GM12878 (cell line): ENCODE measurements around the gene NOC4L. TPM values are rescaled to one million over a fixed set of nuclear protein-coding genes. Genes with fewer than 3 reads are reported as not detected.

Source experiments
- ATAC-seq: fragments of 200-7000 bp; cut with Tn5 transposase; 3 replicates; pipeline ENCODE4 v1.9.1; 2020; ENCODE audit warnings: mild to moderate bottlenecking, moderate library complexity
- BruUV-seq: library from RNA; stranded (reverse); fragments of 400-500 nt; replicated peaks from 2 replicates; lab custom pipeline; 2021; lab: Mats Ljungman, UMichigan
- CTCF ChIA-PET: fragments of 300-600 bp; sonication (Branson Sonifier 250); formaldehyde crosslinking; extraction: SDS; loops from one replicate; lab custom pipeline; 2021; ENCODE audit warnings: inconsistent platforms; lab: Yijun Ruan, JAX
- POLR2A ChIA-PET: fragments of 350-600 bp; formaldehyde crosslinking; extraction: SDS; loops from one replicate; lab custom pipeline; 2021; ENCODE audit warnings: inconsistent platforms; lab: Charles Lee
- RAD21 ChIA-PET: fragments of 300-600 bp; sonication (Branson Sonifier 250); formaldehyde crosslinking; loops from one replicate; lab custom pipeline; 2023; ENCODE audit warnings: antibody characterized with exemption; ENCODE audit not compliant: unreplicated experiment; lab: Charles Lee
- SMC1A ChIA-PET: fragments of 300-600 bp; sonication (Branson Sonifier 250); formaldehyde crosslinking; loops from one replicate; lab custom pipeline; 2023; ENCODE audit not compliant: unreplicated experiment, uncharacterized antibody; lab: Charles Lee
- DNase-seq: peaks from one replicate; pipeline ENCODE4 v3.0.0-alpha.2; 2011; ENCODE audit warnings: low read depth, low spot score
- FAIRE-seq: peaks from 3 replicates; lab custom pipeline; 2011; peaks lifted over from hg19 to GRCh38; lab: Jason Lieb, UNC
- H2AFZ ChIP-seq: 2 replicates; pipeline ENCODE4 v1.6.0; 2011; ENCODE audit warnings: low read depth, low read length, control low read depth; ENCODE audit not compliant: control insufficient read depth
- H3K27ac ChIP-seq: 2 replicates; pipeline ENCODE4 v1.5.1; 2011; ENCODE audit warnings: control low read depth; ENCODE audit not compliant: control insufficient read depth, insufficient read depth
- H3K27me3 ChIP-seq, 2 experiments: replicated peaks in 1 of 2; 2 replicates each; pipeline versions ENCODE4 v1.6.0 to v1.6.1; 2011; ENCODE audit warnings: low read length in 1 of 2; ENCODE audit not compliant: control insufficient read depth in 2 of 2, insufficient read depth in 2 of 2
- H3K36me3 ChIP-seq, 2 experiments: 2 replicates each; pipeline ENCODE4 v1.5.1; 2011; ENCODE audit warnings: low read length in 1 of 2; ENCODE audit not compliant: control insufficient read depth in 2 of 2, insufficient read depth in 2 of 2
- H3K4me1 ChIP-seq: 2 replicates; pipeline ENCODE4 v1.6.1; 2011; ENCODE audit warnings: mild to moderate bottlenecking, low read length, moderate library complexity, mixed read lengths; ENCODE audit not compliant: control insufficient read depth, insufficient read depth
- H3K4me2 ChIP-seq: 2 replicates; pipeline ENCODE4 v1.6.0; 2011; ENCODE audit warnings: control low read depth; ENCODE audit not compliant: control insufficient read depth, insufficient read depth
- H3K4me3 ChIP-seq: fragments of 200-600 bp; sonication (generic); 2 replicates; pipeline ENCODE4 v1.5.1; 2016
- H3K79me2 ChIP-seq: 2 replicates; pipeline ENCODE4 v1.6.0; 2011; ENCODE audit warnings: low read length; ENCODE audit not compliant: control insufficient read depth, insufficient read depth
- H3K9ac ChIP-seq: 2 replicates; pipeline ENCODE4 v1.8.0; 2011; ENCODE audit warnings: low read length, control low read depth, mixed read lengths; ENCODE audit not compliant: control insufficient read depth, insufficient read depth
- H3K9me3 ChIP-seq: replicated peaks from 3 replicates; pipeline ENCODE4 v1.5.1; 2011; ENCODE audit warnings: mild to moderate bottlenecking, low read length; ENCODE audit not compliant: control insufficient read depth, insufficient read depth
- H4K20me1 ChIP-seq: 2 replicates; pipeline ENCODE4 v1.6.0; 2011; ENCODE audit not compliant: control insufficient read depth, insufficient read depth
- BRCA1 ChIP-seq: IDR thresholded peaks from 2 replicates; pipeline ENCODE4 v1.6.1; 2011; ENCODE audit warnings: low read depth, low read length, improper control_type of control experiment
- CBX5 ChIP-seq: sonication (generic); IDR thresholded peaks from 2 replicates; pipeline ENCODE4 v1.6.1; 2016; ENCODE audit warnings: low read depth, moderate library complexity, mild to moderate bottlenecking, inconsistent platforms
- ESRRA ChIP-seq: IDR thresholded peaks from 2 replicates; pipeline ENCODE4 v1.6.1; 2012; ENCODE audit warnings: mild to moderate bottlenecking, low read length, improper control_type of control experiment
- MYC ChIP-seq: IDR thresholded peaks from 2 replicates; pipeline ENCODE4 v1.6.1; 2011; ENCODE audit warnings: mild to moderate bottlenecking, low read length, moderate library complexity, inconsistent platforms; ENCODE audit not compliant: insufficient read depth, insufficient replicate concordance, insufficient read length, severe bottlenecking
- NRF1 ChIP-seq: conservative IDR thresholded peaks from 2 replicates; pipeline ENCODE4 v1.6.1; 2011; ENCODE audit warnings: mild to moderate bottlenecking, low read depth, low read length, improper control_type of control experiment
- POLR2A ChIP-seq: IDR thresholded peaks from 2 replicates; pipeline ENCODE4 v1.6.1; 2011; ENCODE audit warnings: low read depth, mild to moderate bottlenecking, low read length
- POU2F2 ChIP-seq: IDR thresholded peaks from 3 replicates; pipeline ENCODE4 v1.6.1; 2011; ENCODE audit warnings: low read depth, mild to moderate bottlenecking, low read length, borderline replicate concordance
- RCOR1 ChIP-seq: conservative IDR thresholded peaks from 2 replicates; pipeline ENCODE4 v1.6.1; 2012; ENCODE audit warnings: low read depth, low read length, improper control_type of control experiment
- SMARCA5 ChIP-seq: fragments of 450-650 bp; IDR thresholded peaks from 2 replicates; pipeline ENCODE4 v1.6.1; 2017; ENCODE audit warnings: mild to moderate bottlenecking
- SMC3 ChIP-seq: IDR thresholded peaks from 2 replicates; pipeline ENCODE4 v1.6.1; 2011; ENCODE audit warnings: low read length, improper control_type of control experiment, borderline replicate concordance
- SP1 ChIP-seq: IDR thresholded peaks from one replicate; pipeline ENCODE4 v1.6.1; 2011; ENCODE audit warnings: low read depth, low read length
- ZBED1 ChIP-seq: IDR thresholded peaks from 2 replicates; pipeline ENCODE4 v1.6.1; 2016; ENCODE audit warnings: borderline replicate concordance
- ZNF207 ChIP-seq: fragments of 450-650 bp; IDR thresholded peaks from 2 replicates; pipeline ENCODE4 v1.6.1; 2014; ENCODE audit warnings: antibody characterized with exemption, mild to moderate bottlenecking, borderline replicate concordance
- WGBS: methylation state at CpG from one replicate; pipeline ENCODE4 v1.1.6; 2016; ENCODE audit warnings: low lambda C conversion rate; ENCODE audit not compliant: insufficient replicate concordance, insufficient coverage; ENCODE audit errors: missing lambda C conversion rate; 5-methylcytosine and 5-hydroxymethylcytosine counted together
- in situ Hi-C: fragments of 300-500 bp; cut with MboI; formaldehyde crosslinking; loops from 9 replicates; pipeline ENCODE4 v1.14.3; 2018; ENCODE audit warnings: mixed read lengths
- intact Hi-C: fragments of 100-400 bp; cut with micrococcal nuclease; formaldehyde crosslinking; loops from one replicate; pipeline ENCODE4 v1.14.2; 2022; ENCODE audit not compliant: unreplicated experiment
- polyA plus RNA-seq, 11 experiments: library from polyadenylated mRNA; depleted of rRNA in 4 of 11; unstranded in 6 of 11; stranded (reverse) in 5 of 11; fragments of >200 nt; fragmentation: Nextera tagmentation in 4 of 11; fragmentation: Illumina TruSeq in 1 of 11; extraction: Ambion mirVana in 4 of 11; extraction: Trizol in 1 of 11; gene quantifications; 1 replicate in 1 of 11; 2 replicates in 10 of 11; pipeline versions ENCODE4 v1.2.1 to v1.2.3, GENCODE V29; 2011 to 2016; ENCODE audit warnings: inconsistent platforms in 2 of 11, missing spikeins in 2 of 11, low read depth in 1 of 11
- total RNA-seq, 4 experiments: library from RNA; depleted of rRNA in 3 of 4; stranded (reverse); fragments of >200 nt in 3 of 4; fragmentation: Illumina TruSeq in 1 of 4; extraction: Trizol in 1 of 4; gene quantifications; 2 replicates each; pipeline versions ENCODE4 v1.2.1 to v1.2.3, GENCODE V29; 2013 to 2021
- TF ChIP-seq, protein P1 (sequence below): fragments of 450-650 bp; formaldehyde crosslinking; IDR thresholded peaks from 2 replicates; pipeline ENCODE4 v1.5.0; 2022; ENCODE audit warnings: mild to moderate bottlenecking, missing genetic modification characterization
- TF ChIP-seq, protein P2 (sequence below): fragments of 450-650 bp; IDR thresholded peaks from 2 replicates; pipeline ENCODE4 v1.6.1; 2017; ENCODE audit warnings: mild to moderate bottlenecking

NOC4L gene
- total and polyA plus RNA-seq, 10 of the 15 experiments (the other 5 are each of a cell fraction or from before 2014, with no cell fraction given), result 0.72 to 68.2 (median 15.2) TPM

GRCh38 chr12:132115500-132115899 is 28.8 kb upstream of the NOC4L start:
- ChIA-PET POLR2A (interaction anchor here (0.6 kb wide), 1 partner anchor 10 kb away, joined by 3 read pairs; no protein-coding TSS in a partner anchor), CTCF (no interaction called here), RAD21 (no interaction called here), SMC1A (no interaction called here)
- no peak for DNase-seq
- Histone ChIP-seq H3K4me2 (no peak overlapping the region), H3K79me2 (no peaks in the 10 kb centered on the region), H2AFZ (no peak overlapping the region), H4K20me1 (no peaks in the 10 kb centered on the region), H3K27ac (no peak overlapping the region), H3K9ac (no peak overlapping the region), H3K4me1 (no peaks in the 10 kb centered on the region), H3K27me3 (no peaks in the 10 kb centered on the region), H3K36me3 (peaks cover 8 to 17% of the 10 kb centered on the region in 2 experiments; a peak in 3 of 4 replicates), H3K4me3 (no peak overlapping the region), H3K9me3 (no peaks in the 10 kb centered on the region)
- no peak for ATAC-seq
- TF ChIP-seq SP1, result no peak
- TF ChIP-seq NRF1, result no peak
- no peak for TF ChIP-seq MYC
- no peak for TF ChIP-seq RCOR1
- TF ChIP-seq POLR2A, result no peak
- TF ChIP-seq CBX5, result no peak
- TF ChIP-seq POU2F2, result no peak
- no peak for TF ChIP-seq ESRRA
- no peak for TF ChIP-seq ZNF207
- TF ChIP-seq SMARCA5, result no peak
- TF ChIP-seq, protein P1, sequence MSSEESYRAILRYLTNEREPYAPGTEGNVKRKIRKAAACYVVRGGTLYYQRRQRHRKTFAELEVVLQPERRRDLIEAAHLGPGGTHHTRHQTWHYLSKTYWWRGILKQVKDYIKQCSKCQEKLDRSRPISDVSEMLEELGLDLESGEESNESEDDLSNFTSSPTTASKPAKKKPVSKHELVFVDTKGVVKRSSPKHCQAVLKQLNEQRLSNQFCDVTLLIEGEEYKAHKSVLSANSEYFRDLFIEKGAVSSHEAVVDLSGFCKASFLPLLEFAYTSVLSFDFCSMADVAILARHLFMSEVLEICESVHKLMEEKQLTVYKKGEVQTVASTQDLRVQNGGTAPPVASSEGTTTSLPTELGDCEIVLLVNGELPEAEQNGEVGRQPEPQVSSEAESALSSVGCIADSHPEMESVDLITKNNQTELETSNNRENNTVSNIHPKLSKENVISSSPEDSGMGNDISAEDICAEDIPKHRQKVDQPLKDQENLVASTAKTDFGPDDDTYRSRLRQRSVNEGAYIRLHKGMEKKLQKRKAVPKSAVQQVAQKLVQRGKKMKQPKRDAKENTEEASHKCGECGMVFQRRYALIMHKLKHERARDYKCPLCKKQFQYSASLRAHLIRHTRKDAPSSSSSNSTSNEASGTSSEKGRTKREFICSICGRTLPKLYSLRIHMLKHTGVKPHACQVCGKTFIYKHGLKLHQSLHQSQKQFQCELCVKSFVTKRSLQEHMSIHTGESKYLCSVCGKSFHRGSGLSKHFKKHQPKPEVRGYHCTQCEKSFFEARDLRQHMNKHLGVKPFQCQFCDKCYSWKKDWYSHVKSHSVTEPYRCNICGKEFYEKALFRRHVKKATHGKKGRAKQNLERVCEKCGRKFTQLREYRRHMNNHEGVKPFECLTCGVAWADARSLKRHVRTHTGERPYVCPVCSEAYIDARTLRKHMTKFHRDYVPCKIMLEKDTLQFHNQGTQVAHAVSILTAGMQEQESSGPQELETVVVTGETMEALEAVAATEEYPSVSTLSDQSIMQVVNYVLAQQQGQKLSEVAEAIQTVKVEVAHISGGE, result no peak
- no peak for TF ChIP-seq ZBED1
- TF ChIP-seq BRCA1, result no peak
- no peak for TF ChIP-seq SMC3
- TF ChIP-seq, protein P2, sequence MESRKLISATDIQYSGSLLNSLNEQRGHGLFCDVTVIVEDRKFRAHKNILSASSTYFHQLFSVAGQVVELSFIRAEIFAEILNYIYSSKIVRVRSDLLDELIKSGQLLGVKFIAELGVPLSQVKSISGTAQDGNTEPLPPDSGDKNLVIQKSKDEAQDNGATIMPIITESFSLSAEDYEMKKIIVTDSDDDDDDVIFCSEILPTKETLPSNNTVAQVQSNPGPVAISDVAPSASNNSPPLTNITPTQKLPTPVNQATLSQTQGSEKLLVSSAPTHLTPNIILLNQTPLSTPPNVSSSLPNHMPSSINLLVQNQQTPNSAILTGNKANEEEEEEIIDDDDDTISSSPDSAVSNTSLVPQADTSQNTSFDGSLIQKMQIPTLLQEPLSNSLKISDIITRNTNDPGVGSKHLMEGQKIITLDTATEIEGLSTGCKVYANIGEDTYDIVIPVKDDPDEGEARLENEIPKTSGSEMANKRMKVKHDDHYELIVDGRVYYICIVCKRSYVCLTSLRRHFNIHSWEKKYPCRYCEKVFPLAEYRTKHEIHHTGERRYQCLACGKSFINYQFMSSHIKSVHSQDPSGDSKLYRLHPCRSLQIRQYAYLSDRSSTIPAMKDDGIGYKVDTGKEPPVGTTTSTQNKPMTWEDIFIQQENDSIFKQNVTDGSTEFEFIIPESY, result no peak
- BruUV-seq, result no TSS peak
- intact Hi-C loops (no loop called here), in situ Hi-C loops (no loop called here)
- no peak for FAIRE-seq
- 88% methylated on average over 9 of the region's 9 CpGs for WGBS
